ENCODE data around the gene EEF2K. TPM values are rescaled to one million over a fixed set of nuclear protein-coding genes. Genes with fewer than 3 reads are reported as not detected.

The EEF2K gene
- total and polyA plus RNA-seq, 2 of the 13 experiments (the other 11 are each of a cell fraction or from before 2014, with no cell fraction given), result 22.0 to 23.8 TPM

DNA sequence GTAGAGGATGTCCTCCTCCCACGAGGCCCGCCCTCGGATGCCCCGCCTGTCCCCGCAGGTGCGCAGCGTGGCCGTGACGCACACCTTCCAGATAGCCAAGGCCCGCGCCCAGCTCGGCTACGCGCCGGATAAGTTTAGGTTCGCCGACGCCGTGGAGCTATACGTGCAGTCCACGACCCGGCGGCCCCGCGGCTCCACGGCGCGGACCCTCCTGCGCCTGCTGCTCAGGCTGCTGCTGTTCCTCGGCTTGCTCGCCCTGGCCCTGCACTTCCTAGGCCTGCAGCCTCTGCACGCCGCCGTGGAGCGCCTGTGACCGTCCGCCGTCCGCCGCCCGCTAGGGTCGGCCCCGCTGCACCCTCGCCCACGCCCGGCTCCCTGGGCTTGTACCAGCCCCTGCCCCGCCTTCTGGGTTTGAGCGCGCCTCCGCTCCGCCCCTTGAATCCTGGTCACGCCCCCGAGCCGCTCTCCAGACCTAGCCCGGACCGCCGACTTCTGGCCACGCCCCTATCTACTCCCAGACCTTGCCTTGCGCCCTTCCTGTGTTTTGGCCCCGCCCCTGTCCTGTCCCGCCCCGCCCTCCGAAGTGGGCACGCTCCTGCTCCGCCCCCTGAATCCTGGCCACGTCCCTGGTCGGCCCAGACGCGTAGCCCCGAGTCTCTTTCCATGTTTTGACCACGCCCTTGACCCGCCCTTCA is 15.8 kb upstream of the EEF2K start (continued):
- TF ChIP-seq, protein P1, sequence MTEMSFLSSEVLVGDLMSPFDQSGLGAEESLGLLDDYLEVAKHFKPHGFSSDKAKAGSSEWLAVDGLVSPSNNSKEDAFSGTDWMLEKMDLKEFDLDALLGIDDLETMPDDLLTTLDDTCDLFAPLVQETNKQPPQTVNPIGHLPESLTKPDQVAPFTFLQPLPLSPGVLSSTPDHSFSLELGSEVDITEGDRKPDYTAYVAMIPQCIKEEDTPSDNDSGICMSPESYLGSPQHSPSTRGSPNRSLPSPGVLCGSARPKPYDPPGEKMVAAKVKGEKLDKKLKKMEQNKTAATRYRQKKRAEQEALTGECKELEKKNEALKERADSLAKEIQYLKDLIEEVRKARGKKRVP (CRISPR knock-in tag; IDR thresholded peaks at IDR 0.05), result no peak
- TF ChIP-seq, protein P2, sequence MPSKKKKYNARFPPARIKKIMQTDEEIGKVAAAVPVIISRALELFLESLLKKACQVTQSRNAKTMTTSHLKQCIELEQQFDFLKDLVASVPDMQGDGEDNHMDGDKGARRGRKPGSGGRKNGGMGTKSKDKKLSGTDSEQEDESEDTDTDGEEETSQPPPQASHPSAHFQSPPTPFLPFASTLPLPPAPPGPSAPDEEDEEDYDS (CRISPR knock-in tag; IDR thresholded peaks at IDR 0.05), result peak; percentile 87
- TF ChIP-seq KLF13 (CRISPR knock-in tag; IDR thresholded peaks at IDR 0.05) (peak; percentile 98), NCOA5 (CRISPR knock-in tag; IDR thresholded peaks at IDR 0.05) (no peak), ZNF547 (CRISPR knock-in tag; IDR thresholded peaks at IDR 0.05) (peak; percentile 86; the same call in 1 of the 2 replicates), ZSCAN25 (CRISPR knock-in tag; IDR thresholded peaks at IDR 0.05) (no peak; the same call in 1 of the 2 replicates), FOXO1 (CRISPR knock-in tag; IDR thresholded peaks at IDR 0.05) (peak; percentile 78; the same call in 1 of the 2 replicates), RXRB (CRISPR knock-in tag; IDR thresholded peaks at IDR 0.05; ENCODE audit: borderline replicate concordance) (peak; percentile 57; the same call in 1 of the 2 replicates), SALL2 (CRISPR knock-in tag; IDR thresholded peaks at IDR 0.05) (peak; percentile 94), ELF1 (CRISPR knock-in tag; IDR thresholded peaks at IDR 0.05) (peak; percentile 57), RBM22 (optimal IDR thresholded peaks at IDR 0.05; ENCODE audit: low read length) (no peak), NFYB (CRISPR knock-in tag; IDR thresholded peaks at IDR 0.05) (peak; percentile 29; the same call in 1 of the 2 replicates), ZNF331 (CRISPR knock-in tag; IDR thresholded peaks at IDR 0.05) (peak; percentile 71; the same call in 1 of the 2 replicates), ZBTB1 (CRISPR knock-in tag; IDR thresholded peaks at IDR 0.05; ENCODE audit: borderline replicate concordance) (0 out of 2 replicates have a peak, but pooled peaks have one; percentile 31), ZFP1 (CRISPR knock-in tag; IDR thresholded peaks at IDR 0.05) (no peak; the same call in 1 of the 2 replicates), SOX5 (CRISPR knock-in tag; IDR thresholded peaks at IDR 0.05; ENCODE audit: borderline replicate concordance) (peak; percentile 65; the same call in 1 of the 2 replicates), ZNF768 (CRISPR knock-in tag; IDR thresholded peaks at IDR 0.05) (peak; percentile 86; the same call in 1 of the 2 replicates), SMC3 (IDR thresholded peaks at IDR 0.05; ENCODE audit: low read length) (no peak), PAF1 (CRISPR knock-in tag; IDR thresholded peaks at IDR 0.05) (no peak), FOXM1 (CRISPR knock-in tag; IDR thresholded peaks at IDR 0.05) (0 out of 2 replicates have a peak, but pooled peaks have one; percentile 60), ZNF569 (CRISPR knock-in tag; IDR thresholded peaks at IDR 0.05; ENCODE audit: borderline replicate concordance) (peak; percentile 97; the same call in 1 of the 2 replicates), GTF3A (CRISPR knock-in tag; conservative IDR thresholded peaks at IDR 0.05) (peak; percentile 80; the same call in 1 of the 2 replicates), NBN (conservative IDR thresholded peaks at IDR 0.05) (no peak), THAP7 (CRISPR knock-in tag; IDR thresholded peaks at IDR 0.05) (no peak), FOSL2 (CRISPR knock-in tag; IDR thresholded peaks at IDR 0.05) (peak; percentile 37; the same call in 1 of the 2 replicates), ONECUT2 (CRISPR knock-in tag; IDR thresholded peaks at IDR 0.05) (0 out of 2 replicates have a peak, but pooled peaks have one; percentile 13)
- TF ChIP-seq, protein P3, sequence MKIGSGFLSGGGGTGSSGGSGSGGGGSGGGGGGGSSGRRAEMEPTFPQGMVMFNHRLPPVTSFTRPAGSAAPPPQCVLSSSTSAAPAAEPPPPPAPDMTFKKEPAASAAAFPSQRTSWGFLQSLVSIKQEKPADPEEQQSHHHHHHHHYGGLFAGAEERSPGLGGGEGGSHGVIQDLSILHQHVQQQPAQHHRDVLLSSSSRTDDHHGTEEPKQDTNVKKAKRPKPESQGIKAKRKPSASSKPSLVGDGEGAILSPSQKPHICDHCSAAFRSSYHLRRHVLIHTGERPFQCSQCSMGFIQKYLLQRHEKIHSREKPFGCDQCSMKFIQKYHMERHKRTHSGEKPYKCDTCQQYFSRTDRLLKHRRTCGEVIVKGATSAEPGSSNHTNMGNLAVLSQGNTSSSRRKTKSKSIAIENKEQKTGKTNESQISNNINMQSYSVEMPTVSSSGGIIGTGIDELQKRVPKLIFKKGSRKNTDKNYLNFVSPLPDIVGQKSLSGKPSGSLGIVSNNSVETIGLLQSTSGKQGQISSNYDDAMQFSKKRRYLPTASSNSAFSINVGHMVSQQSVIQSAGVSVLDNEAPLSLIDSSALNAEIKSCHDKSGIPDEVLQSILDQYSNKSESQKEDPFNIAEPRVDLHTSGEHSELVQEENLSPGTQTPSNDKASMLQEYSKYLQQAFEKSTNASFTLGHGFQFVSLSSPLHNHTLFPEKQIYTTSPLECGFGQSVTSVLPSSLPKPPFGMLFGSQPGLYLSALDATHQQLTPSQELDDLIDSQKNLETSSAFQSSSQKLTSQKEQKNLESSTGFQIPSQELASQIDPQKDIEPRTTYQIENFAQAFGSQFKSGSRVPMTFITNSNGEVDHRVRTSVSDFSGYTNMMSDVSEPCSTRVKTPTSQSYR (CRISPR knock-in tag; IDR thresholded peaks at IDR 0.05; ENCODE audit: borderline replicate concordance), result peak; percentile 28; the same call in 1 of the 2 replicates

Data from HepG2 (cell line).